SK-N-MC (cell line): ENCODE data around the gene FRMD3.

Experiments used
- DNase-seq: peaks from one replicate; pipeline ENCODE4 v3.0.0-alpha.2; 2011; ENCODE audit warnings: low read depth, low spot score
- H3K27ac ChIP-seq: fragments of 200-600 bp; sonication (generic); 2 replicates; pipeline ENCODE4 v1.5.1; 2016; ENCODE audit warnings: mixed run types
- H3K36me3 ChIP-seq: fragments of 200-600 bp; sonication (generic); 2 replicates; pipeline ENCODE4 v1.6.1; 2017; ENCODE audit warnings: antibody characterized with exemption, low read length, mixed read lengths; ENCODE audit not compliant: insufficient read depth
- H3K4me3 ChIP-seq: fragments of 200-600 bp; sonication (generic); 2 replicates; pipeline ENCODE4 v1.5.1; 2016
- H3K9ac ChIP-seq: fragments of 200-600 bp; sonication (generic); 2 replicates; pipeline ENCODE4 v1.8.0; 2017; ENCODE audit warnings: mixed run types, mixed read lengths; ENCODE audit not compliant: insufficient read length
- H3K9me3 ChIP-seq: fragments of 200-600 bp; sonication (generic); 2 replicates; pipeline ENCODE4 v1.6.1; 2017; ENCODE audit warnings: low read depth, mild to moderate bottlenecking, antibody characterized with exemption, low read length, moderate library complexity, mixed read lengths
- EZH2 ChIP-seq: fragments of 200-600 bp; sonication (generic); IDR thresholded peaks from one replicate; pipeline ENCODE4 v1.6.1; 2017; ENCODE audit warnings: antibody characterized with exemption
- FOXP2 ChIP-seq: optimal IDR thresholded peaks from 2 replicates; pipeline ENCODE3; 2011; ENCODE audit warnings: mild to moderate bottlenecking, moderate library complexity; ENCODE audit not compliant: insufficient read depth; ENCODE audit errors: extremely low read length, control extremely low read depth
- POLR2AphosphoS5 ChIP-seq: IDR thresholded peaks from 2 replicates; pipeline ENCODE4 v1.6.1; 2012; ENCODE audit warnings: mild to moderate bottlenecking, low read depth, low read length, borderline replicate concordance

Gene FRMD3

DNA sequence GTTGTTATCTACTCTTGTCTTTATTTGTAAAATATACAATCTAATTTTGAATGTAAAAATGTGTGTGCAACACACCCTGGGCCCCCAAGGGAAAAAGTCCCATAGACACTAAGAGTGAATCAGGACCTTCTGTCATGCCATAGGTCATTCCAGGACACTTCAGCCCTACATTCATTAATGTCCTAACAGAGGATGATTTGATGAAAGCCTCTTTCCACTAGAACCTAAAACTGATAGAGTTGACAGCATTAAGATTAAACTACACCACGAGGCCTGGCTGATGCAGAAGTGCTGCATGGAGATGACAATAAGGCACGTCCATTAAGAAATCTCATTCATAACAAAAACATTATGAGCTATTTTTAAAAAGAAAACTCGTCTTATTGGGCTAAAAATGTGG is 46.2 kb downstream of the FRMD3 start:
- Histone ChIP-seq H3K27ac (no peak overlapping the region), H3K9me3 (no peaks in the 10 kb centered on the region), H3K4me3 (no peak overlapping the region), H3K36me3 (no peaks in the 10 kb centered on the region), H3K9ac (no peak overlapping the region)
- no peak for DNase-seq
- TF ChIP-seq EZH2 (no peak), POLR2AphosphoS5 (no peak), FOXP2 (no peak)

DNA sequence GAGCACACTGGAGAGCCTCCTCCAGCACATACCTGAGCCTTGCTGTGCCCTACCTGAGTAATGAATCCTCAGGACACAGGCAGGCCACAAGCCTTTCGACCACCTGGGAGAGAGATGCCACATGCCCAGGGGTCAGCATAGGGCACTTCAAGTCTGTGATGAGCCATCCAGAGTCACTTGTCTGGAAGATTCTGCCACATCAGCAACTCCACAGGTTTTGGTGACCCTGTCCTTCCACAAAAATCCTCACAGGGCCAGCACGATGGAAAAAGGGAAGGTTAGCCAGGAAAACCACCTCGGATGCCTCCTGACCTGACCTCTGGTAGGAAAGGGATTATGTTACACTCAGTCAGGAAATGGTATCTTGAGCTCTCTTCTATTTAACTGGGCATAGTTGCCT is 46.8 kb downstream of the FRMD3 start:
- no peak for TF ChIP-seq FOXP2
- no peak for TF ChIP-seq EZH2
- no peak for TF ChIP-seq POLR2AphosphoS5
- Histone ChIP-seq H3K4me3 (no peak overlapping the region), H3K9ac (no peak overlapping the region), H3K36me3 (no peaks in the 10 kb centered on the region), H3K9me3 (no peaks in the 10 kb centered on the region), H3K27ac (no peak overlapping the region)
- no peak for DNase-seq

GRCh38 chr9:83489961-83490360 is 48.2 kb downstream of the FRMD3 start:
- no peak overlapping the region for H3K4me3 ChIP-seq
- no peak overlapping the region for H3K9ac ChIP-seq
- H3K9me3 ChIP-seq, result no peaks in the 10 kb centered on the region
- H3K36me3 ChIP-seq, result no peaks in the 10 kb centered on the region
- no peak for DNase-seq
- no peak for TF ChIP-seq EZH2
- no peak for TF ChIP-seq FOXP2
- no peak for TF ChIP-seq POLR2AphosphoS5
- H3K27ac ChIP-seq, result no peak overlapping the region

GRCh38 chr9:83484990-83485389 is 53.2 kb downstream of the FRMD3 start:
- no peak overlapping the region for H3K27ac ChIP-seq
- no peak overlapping the region for H3K4me3 ChIP-seq
- DNase-seq, result no peak

GRCh38 chr9:83483223-83483622 is 55.0 kb downstream of the FRMD3 start:
- H3K9me3 ChIP-seq, result 0 out of 2 replicates have a peak, but pooled peaks cover 3% of the 10 kb centered on the region
- TF ChIP-seq FOXP2, result no peak
- TF ChIP-seq POLR2AphosphoS5, result no peak
- no peak for TF ChIP-seq EZH2
- H3K4me3 ChIP-seq, result no peak overlapping the region
- no peak overlapping the region for H3K9ac ChIP-seq
- no peak overlapping the region for H3K27ac ChIP-seq
- no peak for DNase-seq
- no peaks in the 10 kb centered on the region for H3K36me3 ChIP-seq

More at GRCh38 chr9:83484990-83485389, 53.2 kb downstream of the FRMD3 start:
- Histone ChIP-seq H3K9me3 (0 out of 2 replicates have a peak, but pooled peaks cover under 1% of the 10 kb centered on the region), H3K9ac (no peak overlapping the region), H3K36me3 (no peaks in the 10 kb centered on the region)
- TF ChIP-seq POLR2AphosphoS5, result no peak
- no peak for TF ChIP-seq FOXP2
- no peak for TF ChIP-seq EZH2

GRCh38 chr9:83479765-83480164 is 58.4 kb downstream of the FRMD3 start:
- no peak overlapping the region for H3K9ac ChIP-seq
- no peak overlapping the region for H3K27ac ChIP-seq
- no peak overlapping the region for H3K4me3 ChIP-seq
- 0 out of 2 replicates have a peak, but pooled peaks cover 3% of the 10 kb centered on the region for H3K9me3 ChIP-seq
- TF ChIP-seq EZH2 (no peak), POLR2AphosphoS5 (no peak), FOXP2 (no peak)
- H3K36me3 ChIP-seq, result no peaks in the 10 kb centered on the region
- no peak for DNase-seq

GRCh38 chr9:83477571-83477970 is 60.6 kb downstream of the FRMD3 start:
- DNase-seq, result no peak
- Histone ChIP-seq H3K4me3 (no peak overlapping the region), H3K9ac (no peak overlapping the region), H3K9me3 (0 out of 2 replicates have a peak, but pooled peaks cover 3% of the 10 kb centered on the region), H3K36me3 (no peaks in the 10 kb centered on the region), H3K27ac (no peak overlapping the region)
- TF ChIP-seq FOXP2 (no peak), EZH2 (no peak), POLR2AphosphoS5 (no peak)

GRCh38 chr9:83477120-83477519 is 61.1 kb downstream of the FRMD3 start:
- Histone ChIP-seq H3K9ac (no peak overlapping the region), H3K36me3 (no peaks in the 10 kb centered on the region), H3K4me3 (no peak overlapping the region), H3K9me3 (0 out of 2 replicates have a peak, but pooled peaks cover 3% of the 10 kb centered on the region), H3K27ac (no peak overlapping the region)
- TF ChIP-seq POLR2AphosphoS5 (no peak), FOXP2 (no peak), EZH2 (no peak)
- no peak for DNase-seq

DNA sequence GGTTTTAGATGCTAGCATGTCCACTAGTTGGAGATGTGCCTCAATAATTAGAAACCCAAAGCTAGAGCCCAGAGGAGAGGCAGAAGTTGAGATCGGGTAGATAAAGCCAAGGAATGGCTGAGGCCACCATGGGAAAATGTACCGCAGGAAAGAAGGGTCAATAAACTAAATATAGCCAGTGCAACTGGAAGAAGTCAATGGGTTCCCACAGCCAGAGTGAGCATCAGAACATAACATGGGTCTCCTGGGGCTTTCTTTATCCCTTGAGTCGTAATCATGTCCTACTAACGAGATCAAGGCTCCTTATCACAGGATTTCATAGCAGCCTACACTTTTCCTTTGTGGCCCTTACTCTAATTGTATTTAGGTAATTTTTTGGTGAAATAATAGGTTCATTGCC is 61.7 kb downstream of the FRMD3 start:
- no peak for DNase-seq
- no peak for TF ChIP-seq EZH2
- TF ChIP-seq FOXP2, result no peak
- no peak overlapping the region for H3K4me3 ChIP-seq
- H3K9ac ChIP-seq, result no peak overlapping the region
- H3K9me3 ChIP-seq, result 0 out of 2 replicates have a peak, but pooled peaks cover 3% of the 10 kb centered on the region
- H3K36me3 ChIP-seq, result no peaks in the 10 kb centered on the region
- H3K27ac ChIP-seq, result no peak overlapping the region
